Stimulated activated CD4-positive, alpha-beta T cell treated with anti-CD3 and anti-CD28 coated beads, Interleukin-1b, Interleukin-23, amount 100 ng/mL, for 1 hour (primary cell): ENCODE results near the gene CKAP2L.

Source experiments
- DNase-seq, 2 donors: peaks; one replicate each; pipeline ENCODE4 v3.0.0-alpha.2; 2020; ENCODE audit warnings: low read depth in 2 of 2

CKAP2L gene

GRCh38 chr2:112764071-112765044 lies at the start of gene CKAP2L:
Gene CKAP2L (minus strand): TSS chr2:112764609. CDS start chr2:112764598, 11 bp downstream.
- peak; percentile 78 to 80 for DNase-seq

DNA sequence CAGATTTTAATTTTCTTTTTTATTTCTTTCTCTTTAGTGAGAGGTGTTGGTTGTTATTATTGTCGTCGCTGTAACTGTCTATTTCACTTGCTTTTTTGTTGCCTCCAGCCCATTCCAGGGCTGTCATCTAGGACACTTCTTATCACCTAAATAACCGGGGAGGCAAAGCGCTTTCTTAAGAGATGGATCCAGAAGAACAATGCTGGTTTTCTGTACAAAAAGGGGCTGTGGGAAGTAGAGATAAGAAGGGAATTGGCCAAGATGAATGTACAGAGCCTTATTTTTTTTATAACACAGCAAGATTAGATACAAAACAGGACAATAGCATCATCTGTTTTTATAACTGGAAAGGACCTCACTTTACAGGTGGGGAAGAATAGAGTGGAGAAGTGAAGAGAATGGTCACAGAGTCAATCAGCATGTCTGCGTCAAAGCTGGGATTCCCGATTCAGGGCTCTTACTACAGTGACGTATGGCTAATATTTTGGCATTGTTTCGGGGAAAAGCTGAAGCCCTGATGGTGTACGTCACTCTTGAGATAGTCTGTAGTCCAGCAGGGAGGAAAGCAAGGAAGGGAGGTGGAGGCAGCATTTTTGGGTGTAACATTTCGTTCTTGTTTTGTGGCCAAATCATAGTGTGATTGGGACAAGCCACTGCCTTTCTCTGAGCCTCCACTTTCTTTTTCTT lies 49.0 kb upstream of the CKAP2L start:
- no peak for DNase-seq

DNA sequence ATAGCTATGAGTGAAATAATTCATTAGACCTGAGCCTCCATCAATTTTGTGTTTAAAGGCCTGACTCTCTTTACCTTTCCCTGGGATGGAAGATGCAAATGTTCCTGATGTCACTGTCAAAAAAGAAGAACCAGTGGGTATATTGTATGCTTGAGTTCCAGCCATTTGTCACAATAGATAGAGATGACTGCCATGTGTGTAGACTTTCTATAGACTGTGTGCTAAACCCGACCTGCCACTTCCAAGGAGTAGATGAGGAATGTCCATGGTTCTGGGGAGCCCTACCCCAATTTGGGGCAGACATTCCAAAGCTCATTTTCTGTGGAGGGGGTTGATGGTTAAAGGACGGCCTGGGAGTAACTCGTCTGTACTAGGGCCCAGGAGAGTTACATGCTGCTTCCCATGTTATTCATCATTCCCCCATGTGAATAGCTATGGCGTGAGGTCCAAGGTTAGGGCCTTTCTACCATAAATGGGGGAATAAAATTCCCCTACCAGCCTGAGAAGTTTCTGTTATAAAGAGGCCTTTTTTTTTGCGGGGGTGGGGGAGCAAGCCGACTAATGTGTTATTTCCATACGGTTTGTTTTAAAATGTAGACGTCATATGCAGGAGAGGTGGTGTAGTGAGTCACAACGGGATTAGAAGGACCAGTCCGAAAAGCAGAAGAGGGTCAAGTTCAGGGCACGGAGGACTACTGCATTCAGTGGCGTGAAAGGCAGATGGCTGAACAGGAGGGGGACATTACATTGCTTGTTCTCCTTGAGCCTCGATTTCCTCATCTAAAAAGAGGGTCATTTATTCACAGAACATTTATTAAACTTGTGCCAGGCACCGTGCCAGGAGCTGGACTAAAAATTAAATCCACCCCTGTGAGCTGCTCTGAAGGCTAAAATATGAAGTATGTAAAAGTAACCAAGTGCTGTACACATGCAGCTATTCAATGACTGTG lies 48.2 kb upstream of the CKAP2L start:
- no peak for DNase-seq

DNA sequence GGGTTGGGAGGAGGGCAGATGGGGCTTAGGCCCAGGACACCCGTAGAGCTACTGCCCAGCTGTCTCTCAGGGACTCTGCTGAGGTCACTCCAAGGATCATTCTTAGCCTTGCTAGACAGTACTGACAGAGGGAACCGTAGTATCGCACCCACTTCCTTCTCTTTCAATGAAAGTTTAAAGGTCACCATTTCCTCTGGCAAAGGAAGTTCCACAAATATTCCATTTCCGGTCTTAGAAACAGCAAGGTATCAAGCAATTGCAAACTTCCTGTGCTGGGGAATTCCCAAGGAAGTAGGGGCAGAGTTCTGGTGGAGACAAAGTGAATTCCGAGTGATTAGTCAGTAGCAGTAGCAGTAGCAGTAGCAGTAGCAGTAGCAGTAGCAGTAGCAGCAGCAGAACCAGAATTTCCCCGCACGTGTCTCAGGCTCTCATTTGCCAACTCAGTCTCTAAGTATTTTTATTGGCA lies 47.5 kb upstream of the CKAP2L start:
- DNase-seq, result no peak

DNA sequence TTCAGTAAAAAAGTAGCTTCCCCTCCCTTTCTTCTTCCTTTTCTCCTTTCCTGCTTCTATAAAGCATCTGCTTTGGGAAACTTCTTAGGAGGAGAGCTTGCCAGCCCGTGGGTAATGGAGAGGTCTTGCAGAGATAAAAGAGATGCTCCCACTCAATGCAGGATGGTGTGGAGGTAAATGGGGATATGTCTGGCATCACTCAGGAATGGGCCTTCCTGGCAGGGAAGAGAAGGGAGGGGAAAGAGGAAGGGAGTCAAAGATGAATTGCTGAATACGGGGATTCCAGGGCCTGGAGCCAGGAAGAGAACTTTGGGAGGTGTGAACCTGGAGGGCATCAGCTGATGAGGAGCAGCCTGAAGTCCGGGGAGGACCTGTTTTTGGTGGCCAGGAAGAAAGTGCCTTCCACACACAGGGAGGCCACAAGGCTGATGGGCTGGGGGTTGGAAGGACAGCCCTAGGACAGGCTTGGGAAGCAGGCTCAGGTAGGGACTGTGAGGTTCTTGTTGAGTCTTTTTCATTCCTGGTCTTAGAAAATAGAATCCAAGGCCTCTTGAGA lies 46.9 kb upstream of the CKAP2L start:
- DNase-seq, result no peak

DNA sequence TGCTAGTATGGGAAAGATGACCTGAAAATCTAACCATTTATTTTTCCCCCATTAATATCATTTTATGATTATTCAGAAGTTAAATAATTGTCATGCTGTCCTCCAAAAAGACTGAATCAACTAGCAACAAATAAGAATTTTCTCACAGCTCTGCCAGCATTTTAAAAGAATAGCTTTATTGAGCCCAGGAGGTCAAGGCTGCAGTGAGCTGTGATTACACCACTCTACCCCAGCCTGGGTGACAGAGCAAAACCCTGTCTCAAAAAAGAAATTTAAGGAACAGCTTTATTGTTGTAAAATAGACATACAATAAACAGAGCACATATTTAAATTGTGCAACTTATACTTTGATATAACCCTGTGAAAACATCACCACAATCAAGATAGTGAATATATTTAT lies 44.7 kb upstream of the CKAP2L start:
- no peak for DNase-seq

DNA sequence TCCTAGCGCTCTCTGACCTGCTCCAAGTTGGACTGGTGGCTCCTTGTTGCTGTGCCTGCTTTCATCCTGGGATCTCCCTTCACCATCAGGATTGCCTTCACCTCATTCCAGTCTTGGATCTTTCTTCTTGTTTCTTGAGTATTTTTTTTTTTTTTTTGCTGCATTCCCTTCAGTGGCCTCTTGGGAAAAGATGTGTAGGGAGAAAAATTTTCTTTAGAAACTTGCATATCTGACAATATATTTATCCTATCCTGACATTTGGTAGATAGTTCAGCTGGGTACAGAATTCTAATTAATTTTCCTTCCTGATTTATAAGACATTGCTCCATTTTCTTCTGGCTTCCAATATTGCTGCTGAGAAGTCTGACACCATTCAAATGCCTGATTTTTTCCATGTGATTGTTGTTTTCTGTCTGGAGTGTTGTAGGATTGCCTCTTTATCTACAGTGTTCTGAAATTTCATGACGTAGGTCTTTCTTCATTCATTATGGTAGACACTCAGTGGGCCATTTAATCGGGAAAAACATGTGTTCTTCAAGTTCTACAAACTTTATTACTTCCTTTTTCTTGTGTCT lies 42.9 kb upstream of the CKAP2L start:
- DNase-seq, result no peak

- DNase-seq, result no peak
Observed at GRCh38 chr2:112805542-112805941, 41.1 kb upstream of the CKAP2L start.

DNA sequence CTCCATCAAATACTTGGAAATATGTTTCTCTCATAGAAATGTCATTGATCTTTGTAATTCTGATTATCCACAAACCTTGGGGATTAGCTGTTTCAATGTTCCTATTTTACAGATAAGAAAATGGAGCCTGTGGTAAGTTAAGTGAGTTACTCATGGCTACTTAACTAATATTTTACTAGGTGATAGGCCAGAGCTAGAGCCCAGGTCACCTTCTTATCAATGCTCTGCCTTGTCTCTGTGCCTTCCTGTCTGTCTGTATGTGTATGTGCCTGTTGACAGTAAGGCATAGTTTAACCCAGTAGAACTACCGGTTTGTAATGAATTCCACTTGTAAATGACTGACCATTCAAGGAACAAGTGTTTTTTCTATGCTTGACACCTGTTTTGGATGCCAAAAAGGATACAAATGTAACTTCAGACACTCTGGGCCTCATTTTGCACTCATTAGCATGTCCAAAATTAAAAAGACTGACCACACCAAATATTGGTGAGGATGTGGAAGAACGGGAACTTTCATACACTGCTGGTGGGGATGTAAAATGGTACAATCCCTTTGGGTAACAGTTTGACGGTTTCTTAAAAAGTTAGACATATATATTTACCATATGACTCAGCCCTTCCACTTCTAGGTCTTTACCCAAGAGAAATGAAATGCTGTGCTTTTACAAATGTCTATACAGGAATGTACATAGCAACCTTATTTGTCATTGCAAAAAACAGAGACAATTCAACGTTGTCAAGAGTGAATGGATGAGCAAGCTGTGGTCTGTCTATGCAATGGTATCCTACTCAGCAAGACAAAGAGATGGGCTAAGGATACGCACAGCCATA lies 39.5 kb upstream of the CKAP2L start:
- DNase-seq, result no peak

GRCh38 chr2:112800881-112801583 lies 36.6 kb upstream of the CKAP2L start:
- no peak for DNase-seq

- no peak for DNase-seq
Observed at GRCh38 chr2:112798979-112799975, 34.9 kb upstream of the CKAP2L start.

DNA sequence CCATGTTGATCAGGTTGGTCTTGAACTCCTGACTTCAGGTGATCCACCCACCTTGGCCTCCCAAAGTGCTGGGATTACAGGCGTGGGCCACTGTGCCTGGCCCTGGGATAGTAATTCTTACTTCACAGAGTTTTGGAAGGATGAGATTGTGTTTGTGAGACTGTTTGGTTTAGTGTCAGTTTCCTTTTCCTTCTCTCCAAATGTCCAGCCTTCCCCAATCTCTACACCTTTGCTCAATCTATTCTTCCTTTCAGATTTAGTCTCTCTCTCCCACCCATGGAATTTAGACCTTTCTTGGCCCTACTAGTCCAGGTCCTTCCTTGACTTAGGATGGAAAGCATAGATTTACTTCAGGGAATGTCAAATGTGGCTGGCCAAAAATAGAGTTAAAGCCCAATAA lies 32.1 kb upstream of the CKAP2L start:
- no peak for DNase-seq

GRCh38 chr2:112795774-112796173 lies 31.4 kb upstream of the CKAP2L start:
- DNase-seq, result no peak

DNA sequence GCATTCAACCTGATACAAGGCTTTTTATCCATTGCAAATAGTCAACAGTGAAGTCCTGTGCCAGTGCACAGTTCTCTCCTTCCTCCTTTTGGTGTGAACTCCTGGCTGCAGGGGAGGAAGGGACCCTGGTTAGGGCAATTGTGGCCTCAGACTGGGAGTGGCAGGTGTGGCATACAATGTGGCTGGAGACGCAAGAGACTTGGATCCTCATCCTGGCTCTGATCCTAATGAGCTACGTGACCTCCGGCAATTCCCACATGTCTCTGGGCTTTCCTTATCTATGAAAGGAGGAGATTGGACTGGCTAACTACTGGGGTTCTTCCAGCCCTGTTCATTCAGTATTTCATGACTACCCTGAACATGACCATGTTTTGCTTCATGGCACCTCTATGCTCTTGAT lies 30.4 kb upstream of the CKAP2L start:
- no peak for DNase-seq

- no peak for DNase-seq
Observed at GRCh38 chr2:112794131-112794733, 29.8 kb upstream of the CKAP2L start.

GRCh38 chr2:112793449-112793978 lies 29.1 kb upstream of the CKAP2L start:
- no peak for DNase-seq

- DNase-seq, result no peak
Observed at GRCh38 chr2:112792419-112792818, 28.0 kb upstream of the CKAP2L start.
